Measurements from ENCODE around the gene WIPF1.

- TF ChIP-seq POLR2A (IDR thresholded peaks at IDR 0.05; ENCODE audit: low read depth) (no peak), CTCF (IDR thresholded peaks at IDR 0.05) (no peak), EP300 (IDR thresholded peaks at IDR 0.05) (no peak)
Observed at GRCh38 chr2:174571669-174572323, 25.8 kb downstream of the WIPF1 start.

Data from esophagus muscularis mucosa (tissue), 4 donors.